ENCODE data around the gene DDX25.

DDX25 gene

GRCh38 chr11:125921042-125921441, 16.7 kb downstream of the DDX25 start:
- Mint-ChIP-seq H3K27me3 (peaks cover 4% of the 10 kb centered on the region), H3K36me3 (ENCODE audit: low read depth) (no peaks in the 10 kb centered on the region), H3K9me3 (no peaks in the 10 kb centered on the region), H3K4me1 (ENCODE audit: low read depth) (no peaks in the 10 kb centered on the region), H3K27ac (no peak overlapping the region), H3K4me3 (no peak overlapping the region)
- intact Hi-C loops (cut with micrococcal nuclease) = no loop called here

GRCh38 chr11:125922156-125922555, 17.8 kb downstream of the DDX25 start:
- H3K4me3 Mint-ChIP-seq = no peak overlapping the region
- no peak overlapping the region for H3K27ac Mint-ChIP-seq
- intact Hi-C loops (cut with micrococcal nuclease) = no loop called here
- H3K36me3 Mint-ChIP-seq (ENCODE audit: low read depth) = no peaks in the 10 kb centered on the region
- no peaks in the 10 kb centered on the region for H3K4me1 Mint-ChIP-seq (ENCODE audit: low read depth)
- no peaks in the 10 kb centered on the region for H3K9me3 Mint-ChIP-seq
- H3K27me3 Mint-ChIP-seq = peaks cover 6% of the 10 kb centered on the region

- intact Hi-C loops (cut with micrococcal nuclease) = loop anchor here (1.0 kb wide), 1 partner anchor 271 kb away; no protein-coding TSS in a partner anchor
Measured at GRCh38 chr11:125923012-125923579, 18.8 kb downstream of the DDX25 start.

GRCh38 chr11:125923633-125924032, 19.3 kb downstream of the DDX25 start:
- Mint-ChIP-seq H3K4me3 (no peak overlapping the region), H3K36me3 (ENCODE audit: low read depth) (no peaks in the 10 kb centered on the region), H3K9me3 (no peaks in the 10 kb centered on the region), H3K27me3 (peaks cover 6% of the 10 kb centered on the region), H3K4me1 (ENCODE audit: low read depth) (no peaks in the 10 kb centered on the region), H3K27ac (no peak overlapping the region)
- intact Hi-C loops (cut with micrococcal nuclease) = loop anchor here (1.0 kb wide), 1 partner anchor 271 kb away; no protein-coding TSS in a partner anchor

More at GRCh38 chr11:125923012-125923579, 18.8 kb downstream of the DDX25 start:
- no peaks in the 10 kb centered on the region for H3K9me3 Mint-ChIP-seq
- no peak overlapping the region for H3K4me3 Mint-ChIP-seq
- H3K27me3 Mint-ChIP-seq = peaks cover 6% of the 10 kb centered on the region
- H3K27ac Mint-ChIP-seq = no peak overlapping the region
- H3K4me1 Mint-ChIP-seq (ENCODE audit: low read depth) = no peaks in the 10 kb centered on the region
- H3K36me3 Mint-ChIP-seq (ENCODE audit: low read depth) = no peaks in the 10 kb centered on the region

GRCh38 chr11:125924384-125925007, 20.2 kb downstream of the DDX25 start:
- Mint-ChIP-seq H3K27me3 (peaks cover 6% of the 10 kb centered on the region), H3K27ac (no peak overlapping the region), H3K4me3 (no peak overlapping the region), H3K36me3 (ENCODE audit: low read depth) (no peaks in the 10 kb centered on the region), H3K9me3 (no peaks in the 10 kb centered on the region), H3K4me1 (ENCODE audit: low read depth) (peaks cover 2% of the 10 kb centered on the region)
- intact Hi-C loops (cut with micrococcal nuclease) = no loop called here

- H3K36me3 Mint-ChIP-seq (ENCODE audit: low read depth) = no peaks in the 10 kb centered on the region
- H3K4me3 Mint-ChIP-seq = no peak overlapping the region
- peaks cover 6% of the 10 kb centered on the region for H3K27me3 Mint-ChIP-seq
- H3K4me1 Mint-ChIP-seq (ENCODE audit: low read depth) = peaks cover 10% of the 10 kb centered on the region
- no peaks in the 10 kb centered on the region for H3K9me3 Mint-ChIP-seq
- intact Hi-C loops (cut with micrococcal nuclease) = no loop called here
- no peak overlapping the region for H3K27ac Mint-ChIP-seq
Measured at GRCh38 chr11:125925247-125925740, 21.0 kb downstream of the DDX25 start.

- H3K36me3 Mint-ChIP-seq (ENCODE audit: low read depth) = no peaks in the 10 kb centered on the region
- H3K4me1 Mint-ChIP-seq (ENCODE audit: low read depth) = peaks cover 10% of the 10 kb centered on the region
- H3K27me3 Mint-ChIP-seq = peaks cover 6% of the 10 kb centered on the region
- intact Hi-C loops (cut with micrococcal nuclease) = no loop called here
- H3K4me3 Mint-ChIP-seq = no peak overlapping the region
- H3K27ac Mint-ChIP-seq = no peak overlapping the region
- H3K9me3 Mint-ChIP-seq = no peaks in the 10 kb centered on the region
Measured at GRCh38 chr11:125925804-125926203, 21.5 kb downstream of the DDX25 start.

GRCh38 chr11:125926682-125927081, 22.4 kb downstream of the DDX25 start:
- no peaks in the 10 kb centered on the region for H3K36me3 Mint-ChIP-seq (ENCODE audit: low read depth)
- intact Hi-C loops (cut with micrococcal nuclease) = no loop called here
- peaks cover 10% of the 10 kb centered on the region for H3K4me1 Mint-ChIP-seq (ENCODE audit: low read depth)
- no peak overlapping the region for H3K4me3 Mint-ChIP-seq
- H3K27ac Mint-ChIP-seq = no peak overlapping the region
- H3K9me3 Mint-ChIP-seq = no peaks in the 10 kb centered on the region
- peaks cover 6% of the 10 kb centered on the region for H3K27me3 Mint-ChIP-seq

- H3K4me1 Mint-ChIP-seq (ENCODE audit: low read depth) = peaks cover 10% of the 10 kb centered on the region
- no peaks in the 10 kb centered on the region for H3K36me3 Mint-ChIP-seq (ENCODE audit: low read depth)
- peaks cover 6% of the 10 kb centered on the region for H3K27me3 Mint-ChIP-seq
- H3K27ac Mint-ChIP-seq = no peak overlapping the region
- H3K9me3 Mint-ChIP-seq = no peaks in the 10 kb centered on the region
- intact Hi-C loops (cut with micrococcal nuclease) = no loop called here
- no peak overlapping the region for H3K4me3 Mint-ChIP-seq
Measured at GRCh38 chr11:125929445-125930075, 25.3 kb downstream of the DDX25 start.

- Mint-ChIP-seq H3K9me3 (no peaks in the 10 kb centered on the region), H3K27ac (no peak overlapping the region), H3K4me3 (no peak overlapping the region), H3K27me3 (peaks cover 5% of the 10 kb centered on the region), H3K36me3 (ENCODE audit: low read depth) (no peaks in the 10 kb centered on the region), H3K4me1 (ENCODE audit: low read depth) (peaks cover 10% of the 10 kb centered on the region)
- intact Hi-C loops (cut with micrococcal nuclease) = no loop called here
Measured at GRCh38 chr11:125930076-125930450, 25.8 kb downstream of the DDX25 start.

GRCh38 chr11:125931116-125931515, 26.8 kb downstream of the DDX25 start:
- H3K9me3 Mint-ChIP-seq = no peaks in the 10 kb centered on the region
- intact Hi-C loops (cut with micrococcal nuclease) = no loop called here
- H3K36me3 Mint-ChIP-seq (ENCODE audit: low read depth) = no peaks in the 10 kb centered on the region
- H3K27me3 Mint-ChIP-seq = peaks cover 3% of the 10 kb centered on the region
- peaks cover 10% of the 10 kb centered on the region for H3K4me1 Mint-ChIP-seq (ENCODE audit: low read depth)
- H3K27ac Mint-ChIP-seq = no peak overlapping the region
- no peak overlapping the region for H3K4me3 Mint-ChIP-seq

GRCh38 chr11:125931668-125932067, 27.4 kb downstream of the DDX25 start:
- Mint-ChIP-seq H3K27me3 (peaks cover 3% of the 10 kb centered on the region), H3K4me3 (no peak overlapping the region), H3K36me3 (ENCODE audit: low read depth) (no peaks in the 10 kb centered on the region), H3K27ac (no peak overlapping the region), H3K9me3 (no peaks in the 10 kb centered on the region), H3K4me1 (ENCODE audit: low read depth) (peaks cover 10% of the 10 kb centered on the region)
- intact Hi-C loops (cut with micrococcal nuclease) = no loop called here

- Mint-ChIP-seq H3K27ac (no peak overlapping the region), H3K4me3 (no peak overlapping the region), H3K36me3 (ENCODE audit: low read depth) (no peaks in the 10 kb centered on the region), H3K27me3 (no peaks in the 10 kb centered on the region), H3K4me1 (ENCODE audit: low read depth) (peaks cover 10% of the 10 kb centered on the region), H3K9me3 (no peaks in the 10 kb centered on the region)
- intact Hi-C loops (cut with micrococcal nuclease) = no loop called here
Measured at GRCh38 chr11:125932301-125932700, 28.0 kb downstream of the DDX25 start.

- H3K4me3 Mint-ChIP-seq = no peak overlapping the region
- no peaks in the 10 kb centered on the region for H3K27me3 Mint-ChIP-seq
- no peaks in the 10 kb centered on the region for H3K36me3 Mint-ChIP-seq (ENCODE audit: low read depth)
- H3K27ac Mint-ChIP-seq = no peak overlapping the region
- intact Hi-C loops (cut with micrococcal nuclease) = no loop called here
- peaks cover 10% of the 10 kb centered on the region for H3K4me1 Mint-ChIP-seq (ENCODE audit: low read depth)
- no peaks in the 10 kb centered on the region for H3K9me3 Mint-ChIP-seq
Measured at GRCh38 chr11:125933030-125933813, 28.9 kb downstream of the DDX25 start.
